Measurements from ENCODE around the gene ALPI. TPM values are rescaled to one million over a fixed set of nuclear protein-coding genes. Genes with fewer than 3 reads are reported as not detected.
A peak's percentile ranks its signal among the peaks of the same experiment; 100 is the strongest.
"Not testable (repeated sequence)": the region's sequence is repeated elsewhere in the genome, so short reads cannot be mapped to it uniquely, and the experiment has no call there.

The ALPI gene
- total RNA-seq, result not detected
- under 1 TPM in 2 of 3 donors, not detected in 1; 0.05 to 0.14 TPM for polyA plus RNA-seq
- long read RNA-seq, donor 1, result 0 reads
- long read RNA-seq, donor 2, result 0 reads

- DNase-seq (peak in 1 of 2 donors; percentile 36), ATAC-seq (no peak)
- H3K27me3 ChIP-seq (ENCODE audit: insufficient read depth in 3 of 3, low read length in 2 of 3), result peaks cover 0 to 16% (median 0%) of the 10 kb centered on the region in 3 donors
Observed at GRCh38 chr2:232455426-232456255, at the start of gene ALPI. TSS of gene ALPI (plus strand) at chr2:232456153. CDS start at chr2:232456200, 47 bp downstream.

GRCh38 chr2:232406556-232407310 lies 49.2 kb upstream of the ALPI start, which contains the start of gene ALPG:
TSS of gene ALPG (plus strand) at chr2:232406844. CDS start at chr2:232406895, 51 bp downstream.
- Histone ChIP-seq H3K36me3 (ENCODE audit: insufficient read depth in 1 of 2, low read depth in 1 of 2) (no peaks in the 10 kb centered on the region), H3K4me3 (no peak within 1 kb of the TSS), H3K27ac (no peak within 1 kb of the TSS), H3K9me3 (no peaks in the 10 kb centered on the region), H3K27me3 (ENCODE audit: insufficient read depth in 3 of 3, low read length in 2 of 3) (peaks cover 0 to 9% (median 6%) of the 10 kb centered on the region in 3 donors), H3K4me1 (no peaks in the 10 kb centered on the region)
- ATAC-seq, result no peak
- 85 to 90% (median 89%) methylated on average over 16 to 17 of the region's 17 CpGs for whole genome bisulfite sequencing, 3 donors
- no peak for DNase-seq
- TF ChIP-seq, protein P1, sequence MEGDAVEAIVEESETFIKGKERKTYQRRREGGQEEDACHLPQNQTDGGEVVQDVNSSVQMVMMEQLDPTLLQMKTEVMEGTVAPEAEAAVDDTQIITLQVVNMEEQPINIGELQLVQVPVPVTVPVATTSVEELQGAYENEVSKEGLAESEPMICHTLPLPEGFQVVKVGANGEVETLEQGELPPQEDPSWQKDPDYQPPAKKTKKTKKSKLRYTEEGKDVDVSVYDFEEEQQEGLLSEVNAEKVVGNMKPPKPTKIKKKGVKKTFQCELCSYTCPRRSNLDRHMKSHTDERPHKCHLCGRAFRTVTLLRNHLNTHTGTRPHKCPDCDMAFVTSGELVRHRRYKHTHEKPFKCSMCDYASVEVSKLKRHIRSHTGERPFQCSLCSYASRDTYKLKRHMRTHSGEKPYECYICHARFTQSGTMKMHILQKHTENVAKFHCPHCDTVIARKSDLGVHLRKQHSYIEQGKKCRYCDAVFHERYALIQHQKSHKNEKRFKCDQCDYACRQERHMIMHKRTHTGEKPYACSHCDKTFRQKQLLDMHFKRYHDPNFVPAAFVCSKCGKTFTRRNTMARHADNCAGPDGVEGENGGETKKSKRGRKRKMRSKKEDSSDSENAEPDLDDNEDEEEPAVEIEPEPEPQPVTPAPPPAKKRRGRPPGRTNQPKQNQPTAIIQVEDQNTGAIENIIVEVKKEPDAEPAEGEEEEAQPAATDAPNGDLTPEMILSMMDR (IDR thresholded peaks at IDR 0.05), result no peak
- intact Hi-C loops (cut with DNase I), result no loop called here

More at GRCh38 chr2:232455426-232456255, at the start of gene ALPI:
- no peaks in the 10 kb centered on the region for H3K9me3 ChIP-seq
- no peaks in the 10 kb centered on the region for H3K4me1 ChIP-seq
- TF ChIP-seq, protein P1 (IDR thresholded peaks at IDR 0.05), result no peak
- H3K36me3 ChIP-seq (ENCODE audit: insufficient read depth in 1 of 2, low read depth in 1 of 2), result no peaks in the 10 kb centered on the region
- intact Hi-C loops (cut with DNase I), result loop anchor here in 1 of 2 donors (5.0 kb wide), 1 partner anchor 62 kb away; no protein-coding TSS in a partner anchor
- 84 to 90% (median 86%) methylated on average over 13 to 14 of the region's 14 CpGs for WGBS, 3 donors
- no peak within 1 kb of the TSS for H3K4me3 ChIP-seq
- no peak within 1 kb of the TSS for H3K27ac ChIP-seq

DNA sequence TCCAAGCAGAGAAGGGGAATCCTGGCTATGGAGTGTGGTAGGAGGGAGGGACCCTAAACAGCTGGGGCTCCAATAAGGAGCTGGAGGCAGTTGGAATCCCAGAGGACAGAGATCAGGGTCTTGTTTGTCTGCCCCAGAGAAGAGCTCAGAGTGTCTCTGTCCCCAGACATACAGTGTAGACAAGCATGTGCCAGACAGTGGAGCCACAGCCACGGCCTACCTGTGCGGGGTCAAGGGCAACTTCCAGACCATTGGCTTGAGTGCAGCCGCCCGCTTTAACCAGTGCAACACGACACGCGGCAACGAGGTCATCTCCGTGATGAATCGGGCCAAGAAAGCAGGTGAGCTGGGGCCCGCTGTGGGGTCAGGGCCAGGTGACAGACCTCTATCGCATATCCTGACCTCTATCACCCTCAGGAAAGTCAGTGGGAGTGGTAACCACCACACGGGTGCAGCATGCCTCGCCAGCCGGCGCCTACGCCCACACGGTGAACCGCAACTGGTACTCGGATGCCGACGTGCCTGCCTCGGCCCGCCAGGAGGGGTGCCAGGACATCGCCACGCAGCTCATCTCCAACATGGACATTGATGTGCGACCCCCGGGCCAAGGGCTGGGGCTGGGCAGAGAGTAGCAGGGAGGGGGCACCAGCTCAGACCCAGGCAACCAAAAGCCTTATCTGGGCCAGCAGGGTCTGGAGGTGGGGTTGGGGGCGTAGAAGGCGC lies 48.4 kb upstream of the ALPI start:
- H3K27me3 ChIP-seq (ENCODE audit: insufficient read depth in 3 of 3, low read length in 2 of 3); H3K27ac ChIP-seq; H3K4me1 ChIP-seq; ATAC-seq; H3K36me3 ChIP-seq (ENCODE audit: insufficient read depth in 1 of 2, low read depth in 1 of 2); intact Hi-C loops (cut with DNase I); H3K9me3 ChIP-seq; H3K4me3 ChIP-seq; DNase-seq: not testable (repeated sequence)
- 85 to 92% (median 87%) methylated on average over 23 to 29 of the region's 30 CpGs for WGBS, 3 donors

DNA sequence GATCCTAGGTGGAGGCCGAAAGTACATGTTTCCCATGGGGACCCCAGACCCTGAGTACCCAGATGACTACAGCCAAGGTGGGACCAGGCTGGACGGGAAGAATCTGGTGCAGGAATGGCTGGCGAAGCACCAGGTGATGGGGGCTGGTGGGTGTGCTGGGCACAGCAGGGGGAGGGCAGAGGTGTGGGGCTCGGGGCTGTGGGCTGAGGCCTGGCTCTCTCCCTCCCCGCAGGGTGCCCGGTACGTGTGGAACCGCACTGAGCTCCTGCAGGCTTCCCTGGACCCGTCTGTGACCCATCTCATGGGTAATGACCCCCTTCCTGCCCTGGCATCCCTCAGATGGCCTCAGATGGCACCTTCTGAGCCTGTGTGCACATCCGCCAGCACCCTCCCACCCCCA lies 47.7 kb upstream of the ALPI start:
- not testable (repeated sequence) for H3K27me3 ChIP-seq (ENCODE audit: insufficient read depth in 3 of 3, low read length in 2 of 3); H3K4me3 ChIP-seq
- ATAC-seq, result peak in 1 of 4 donors; percentile 24

DNA sequence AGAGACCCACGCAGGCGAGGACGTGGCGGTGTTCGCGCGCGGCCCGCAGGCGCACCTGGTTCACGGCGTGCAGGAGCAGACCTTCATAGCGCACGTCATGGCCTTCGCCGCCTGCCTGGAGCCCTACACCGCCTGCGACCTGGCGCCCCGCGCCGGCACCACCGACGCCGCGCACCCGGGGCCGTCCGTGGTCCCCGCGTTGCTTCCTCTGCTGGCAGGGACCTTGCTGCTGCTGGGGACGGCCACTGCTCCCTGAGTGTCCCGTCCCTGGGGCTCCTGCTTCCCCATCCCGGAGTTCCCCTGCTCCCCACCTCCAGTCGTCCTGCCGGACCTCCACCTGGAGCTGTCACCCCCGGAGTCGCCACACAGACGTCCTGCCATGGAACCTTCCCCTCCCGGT lies 46.3 kb upstream of the ALPI start:
- ATAC-seq; H3K36me3 ChIP-seq (ENCODE audit: insufficient read depth in 1 of 2, low read depth in 1 of 2); intact Hi-C loops (cut with DNase I); H3K27me3 ChIP-seq (ENCODE audit: insufficient read depth in 3 of 3, low read length in 2 of 3); H3K4me3 ChIP-seq; H3K27ac ChIP-seq; H3K4me1 ChIP-seq; H3K9me3 ChIP-seq; DNase-seq: not testable (repeated sequence)
- 44 to 79% (median 56%) methylated on average over 28 to 40 of the region's 40 CpGs for WGBS, 3 donors

More for the DNA sequence above, 47.7 kb upstream of the ALPI start:
- DNase-seq; H3K36me3 ChIP-seq (ENCODE audit: insufficient read depth in 1 of 2, low read depth in 1 of 2); H3K27ac ChIP-seq; H3K4me1 ChIP-seq; H3K9me3 ChIP-seq; intact Hi-C loops (cut with DNase I): not testable (repeated sequence)
- 82 to 99% (median 95%) methylated on average over 7 to 10 of the region's 10 CpGs for WGBS, 3 donors

Measured in psoas muscle (tissue), 8 donors.